Chondrocyte (in vitro differentiated cells): ENCODE data around the gene WWOX. TPM values are rescaled to one million over a fixed set of nuclear protein-coding genes. Genes with fewer than 3 reads are reported as not detected.
"Not testable (repeated sequence)": the region's sequence is repeated elsewhere in the genome, so short reads cannot be mapped to it uniquely, and the experiment has no call there.

Experiments
- DNase-seq: peaks from one replicate; pipeline ENCODE4 v3.0.0; 2021; ENCODE audit warnings: mixed read lengths, low spot score
- H3K27ac Mint-ChIP-seq: one replicate; pipeline ENCODE4 v1.8.0; 2021; ENCODE audit warnings: mild to moderate bottlenecking, moderate library complexity, mixed read lengths; ENCODE audit not compliant: unreplicated experiment
- H3K27me3 Mint-ChIP-seq: 2 replicates; pipeline ENCODE4 v1.8.0; 2021; ENCODE audit warnings: low read depth, mixed read lengths
- H3K36me3 Mint-ChIP-seq: 2 replicates; pipeline ENCODE4 v1.8.0; 2021; ENCODE audit warnings: low read depth, mixed read lengths
- H3K4me1 Mint-ChIP-seq: 2 replicates; pipeline ENCODE4 v1.8.0; 2021; ENCODE audit warnings: low read depth, mild to moderate bottlenecking, mixed read lengths
- H3K4me3 Mint-ChIP-seq: one replicate; pipeline ENCODE4 v1.8.0; 2021; ENCODE audit warnings: mild to moderate bottlenecking, moderate library complexity, mixed read lengths; ENCODE audit not compliant: unreplicated experiment
- H3K9me3 Mint-ChIP-seq: 2 replicates; pipeline ENCODE4 v1.8.0; 2021; ENCODE audit warnings: low read depth, mixed read lengths
- CTCF ChIP-seq: fragments of 200-600 bp; sonication (generic); IDR thresholded peaks from 2 replicates; pipeline ENCODE4 v1.5.0; 2021; ENCODE audit warnings: antibody characterized with exemption, mild to moderate bottlenecking, moderate library complexity
- total RNA-seq: library from RNA; stranded (reverse); gene quantifications from 3 replicates; pipeline ENCODE4 v1.2.1, GENCODE V29; 2021

The WWOX gene
- total RNA-seq, 1 donor from 2014 or later = 12.1 TPM

DNA sequence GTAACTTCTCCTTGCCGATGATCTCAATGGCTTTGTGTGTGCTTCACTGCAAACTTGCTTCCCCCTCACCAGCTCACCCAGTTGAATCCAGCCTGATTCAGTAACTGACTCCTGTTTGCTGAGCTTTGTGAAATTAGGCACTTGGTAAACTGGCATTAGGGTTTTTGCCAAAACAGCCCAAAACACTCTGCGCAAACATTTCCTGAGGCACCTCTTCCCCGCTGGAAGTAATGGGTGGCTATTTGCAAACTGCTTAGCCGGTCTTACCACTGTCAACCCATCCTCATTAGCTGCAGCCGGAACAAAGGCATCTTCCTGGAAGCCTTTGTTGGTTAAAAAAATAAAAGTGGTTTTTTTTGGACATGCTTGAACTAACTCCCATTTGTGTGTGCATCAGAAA, 1147.9 kb downstream of the WWOX start:
- H3K4me1 Mint-ChIP-seq = no peaks in the 10 kb centered on the region
- no peak for DNase-seq
- H3K36me3 Mint-ChIP-seq = no peaks in the 10 kb centered on the region
- H3K27ac Mint-ChIP-seq = no peak overlapping the region
- H3K9me3 Mint-ChIP-seq = peaks cover 5% of the 10 kb centered on the region
- H3K27me3 Mint-ChIP-seq = peaks cover 6% of the 10 kb centered on the region
- no peak overlapping the region for H3K4me3 Mint-ChIP-seq
- TF ChIP-seq CTCF = no peak

DNA sequence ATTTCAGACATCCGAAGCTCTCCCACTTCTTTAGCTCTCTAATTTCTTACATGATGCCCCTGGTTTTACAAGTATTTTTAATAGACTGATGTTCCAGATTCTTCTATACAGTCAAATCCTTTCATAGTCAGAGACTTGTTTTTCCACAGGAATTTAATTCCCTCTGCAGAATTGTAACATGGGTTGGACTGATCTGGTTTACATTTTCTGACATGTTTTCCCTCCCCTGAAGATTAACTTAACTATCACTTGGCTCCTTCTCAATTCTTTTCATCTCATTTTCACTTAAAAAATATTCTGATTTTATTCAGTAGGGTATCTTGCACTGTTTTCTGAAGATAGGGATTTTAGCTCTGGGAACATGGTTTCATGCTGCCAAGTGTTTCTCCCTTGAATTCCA, 1148.9 kb downstream of the WWOX start:
- peaks cover 2% of the 10 kb centered on the region for H3K27me3 Mint-ChIP-seq
- no peaks in the 10 kb centered on the region for H3K9me3 Mint-ChIP-seq
- H3K4me3 Mint-ChIP-seq = no peak overlapping the region
- no peak for TF ChIP-seq CTCF
- no peaks in the 10 kb centered on the region for H3K36me3 Mint-ChIP-seq
- no peak for DNase-seq
- no peak overlapping the region for H3K27ac Mint-ChIP-seq
- H3K4me1 Mint-ChIP-seq = no peaks in the 10 kb centered on the region

GRCh38 chr16:79250502-79251098, 1151.1 kb downstream of the WWOX start:
- Mint-ChIP-seq H3K9me3 (no peaks in the 10 kb centered on the region), H3K36me3 (no peaks in the 10 kb centered on the region), H3K27me3 (peaks cover 2% of the 10 kb centered on the region), H3K4me1 (peaks cover 4% of the 10 kb centered on the region), H3K4me3 (no peak overlapping the region), H3K27ac (no peak overlapping the region)
- no peak for TF ChIP-seq CTCF
- no peak for DNase-seq

DNA sequence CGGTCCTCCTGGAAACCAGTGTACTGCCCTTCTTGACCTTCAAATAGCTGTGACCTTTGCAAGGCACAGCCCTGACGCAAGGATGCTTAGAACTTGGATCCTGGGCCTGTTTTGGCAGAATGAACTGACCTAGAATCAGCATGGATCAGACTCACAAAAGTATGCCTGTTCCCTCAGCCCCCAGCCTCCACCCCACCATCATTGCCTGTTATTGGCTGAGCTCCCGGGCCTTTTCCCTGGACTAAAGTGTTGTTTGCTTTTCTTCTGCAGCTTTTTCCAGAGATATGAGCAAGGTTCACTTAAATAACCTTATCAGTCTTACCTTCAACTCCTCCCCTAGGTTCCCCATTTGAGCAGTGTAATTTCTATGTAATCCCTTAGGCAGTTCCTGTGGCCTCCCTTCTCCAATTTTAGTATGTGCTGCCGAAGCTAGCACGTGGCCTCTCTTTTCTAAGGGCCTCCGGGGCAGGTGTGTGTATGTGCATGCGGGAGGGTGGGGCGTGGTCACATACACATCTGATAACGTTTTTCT, 1153.7 kb downstream of the WWOX start:
- H3K4me1 Mint-ChIP-seq = peaks cover 4% of the 10 kb centered on the region
- H3K27ac Mint-ChIP-seq = no peak overlapping the region
- TF ChIP-seq CTCF = no peak
- H3K4me3 Mint-ChIP-seq = no peak overlapping the region
- H3K27me3 Mint-ChIP-seq = peaks cover 2% of the 10 kb centered on the region
- DNase-seq = no peak
- H3K36me3 Mint-ChIP-seq = no peaks in the 10 kb centered on the region
- H3K9me3 Mint-ChIP-seq = no peaks in the 10 kb centered on the region

DNA sequence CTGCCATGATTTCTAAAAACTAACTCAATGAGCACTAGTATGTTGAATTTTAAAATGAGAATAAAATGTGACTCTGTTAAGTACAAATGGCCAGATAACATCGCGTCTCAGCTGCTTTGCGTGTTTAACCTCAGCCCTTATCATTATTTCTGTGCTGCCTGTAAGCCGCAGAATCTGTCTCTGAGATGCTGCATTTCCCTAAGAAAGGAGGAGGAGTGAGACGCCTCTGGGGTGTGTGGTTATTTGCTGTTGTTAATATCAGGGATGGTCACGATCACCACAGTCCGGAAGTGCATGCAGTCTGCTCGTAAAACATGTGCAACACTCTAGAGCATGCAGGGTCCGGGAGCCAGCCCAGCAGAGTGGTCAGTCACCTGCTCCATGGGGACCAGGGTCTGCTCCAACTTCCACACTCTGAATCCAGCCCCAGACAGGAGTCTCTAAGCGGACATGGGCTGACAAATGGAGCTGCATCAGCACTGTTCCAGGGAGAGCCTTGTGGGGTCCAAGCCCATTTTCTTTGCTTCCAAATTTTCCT, 1158.6 kb downstream of the WWOX start:
- peaks cover 17% of the 10 kb centered on the region for H3K4me1 Mint-ChIP-seq

DNA sequence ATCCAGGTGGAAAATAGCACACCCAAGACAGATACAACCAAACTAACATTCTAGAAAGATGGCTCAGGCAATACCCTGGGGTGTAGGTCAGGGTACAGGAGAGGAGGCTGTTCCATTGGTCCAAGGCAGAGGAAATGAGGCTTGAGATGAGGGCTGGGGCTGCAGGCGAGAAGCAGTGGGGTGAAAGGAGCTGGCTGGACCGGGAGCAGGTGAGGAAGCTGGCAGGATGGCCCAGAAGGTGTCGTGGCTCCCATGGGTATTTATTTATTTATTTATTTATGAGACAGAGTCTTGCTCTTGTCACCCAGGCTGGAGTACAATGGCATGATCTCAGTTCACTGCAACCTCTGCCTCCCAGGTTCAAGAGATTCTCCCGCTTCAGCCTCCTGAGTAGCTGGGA, 1161.4 kb downstream of the WWOX start:
- H3K9me3 Mint-ChIP-seq, DNase-seq, H3K36me3 Mint-ChIP-seq, H3K4me3 Mint-ChIP-seq, H3K27me3 Mint-ChIP-seq, H3K27ac Mint-ChIP-seq: not testable (repeated sequence)
- peaks cover 13% of the 10 kb centered on the region for H3K4me1 Mint-ChIP-seq

More for the DNA sequence above, 1158.6 kb downstream of the WWOX start:
- no peak for TF ChIP-seq CTCF
- no peak for DNase-seq
- no peak overlapping the region for H3K27ac Mint-ChIP-seq
- no peaks in the 10 kb centered on the region for H3K9me3 Mint-ChIP-seq
- H3K36me3 Mint-ChIP-seq = no peaks in the 10 kb centered on the region
- peaks cover 6% of the 10 kb centered on the region for H3K27me3 Mint-ChIP-seq
- no peak overlapping the region for H3K4me3 Mint-ChIP-seq
